ENCODE data around the gene COL5A2. TPM values are rescaled to one million over a fixed set of nuclear protein-coding genes. Genes with fewer than 3 reads are reported as not detected.

Gene COL5A2
- total RNA-seq, 1 donor from 2014 or later = 23.7 TPM

GRCh38 chr2:189000221-189000620 is 179.3 kb downstream of the COL5A2 start:
- no peaks in the 10 kb centered on the region for H3K36me3 Mint-ChIP-seq (ENCODE audit: unreplicated experiment)
- no peaks in the 10 kb centered on the region for H3K4me1 Mint-ChIP-seq (ENCODE audit: low read depth, unreplicated experiment)
- no peak for DNase-seq
- no peak overlapping the region for H3K27ac Mint-ChIP-seq (ENCODE audit: unreplicated experiment)
- no peak for TF ChIP-seq CTCF (IDR thresholded peaks at IDR 0.05; ENCODE audit: partially characterized antibody, unreplicated experiment)
- H3K9me3 Mint-ChIP-seq (ENCODE audit: unreplicated experiment) = no peaks in the 10 kb centered on the region
- no peak overlapping the region for H3K4me3 Mint-ChIP-seq (ENCODE audit: unreplicated experiment)
- no peaks in the 10 kb centered on the region for H3K27me3 Mint-ChIP-seq (ENCODE audit: unreplicated experiment)

GRCh38 chr2:188997263-188997662 is 182.3 kb downstream of the COL5A2 start:
- H3K9me3 Mint-ChIP-seq (ENCODE audit: unreplicated experiment) = no peaks in the 10 kb centered on the region
- DNase-seq = no peak
- no peak for TF ChIP-seq CTCF (IDR thresholded peaks at IDR 0.05; ENCODE audit: partially characterized antibody, unreplicated experiment)
- no peak overlapping the region for H3K27ac Mint-ChIP-seq (ENCODE audit: unreplicated experiment)
- H3K4me1 Mint-ChIP-seq (ENCODE audit: low read depth, unreplicated experiment) = no peaks in the 10 kb centered on the region
- H3K36me3 Mint-ChIP-seq (ENCODE audit: unreplicated experiment) = no peaks in the 10 kb centered on the region
- no peaks in the 10 kb centered on the region for H3K27me3 Mint-ChIP-seq (ENCODE audit: unreplicated experiment)
- no peak overlapping the region for H3K4me3 Mint-ChIP-seq (ENCODE audit: unreplicated experiment)

GRCh38 chr2:188993247-188993646 is 186.3 kb downstream of the COL5A2 start:
- Mint-ChIP-seq H3K36me3 (ENCODE audit: unreplicated experiment) (no peaks in the 10 kb centered on the region), H3K27ac (ENCODE audit: unreplicated experiment) (no peak overlapping the region), H3K9me3 (ENCODE audit: unreplicated experiment) (no peaks in the 10 kb centered on the region), H3K4me3 (ENCODE audit: unreplicated experiment) (no peak overlapping the region), H3K4me1 (ENCODE audit: low read depth, unreplicated experiment) (no peaks in the 10 kb centered on the region), H3K27me3 (ENCODE audit: unreplicated experiment) (no peaks in the 10 kb centered on the region)
- no peak for TF ChIP-seq CTCF (IDR thresholded peaks at IDR 0.05; ENCODE audit: partially characterized antibody, unreplicated experiment)
- no peak for DNase-seq

GRCh38 chr2:188986839-188987238 is 192.7 kb downstream of the COL5A2 start:
- H3K36me3 Mint-ChIP-seq (ENCODE audit: unreplicated experiment) = no peaks in the 10 kb centered on the region

GRCh38 chr2:188984680-188985079 is 194.9 kb downstream of the COL5A2 start:
- no peaks in the 10 kb centered on the region for H3K27me3 Mint-ChIP-seq (ENCODE audit: unreplicated experiment)
- no peaks in the 10 kb centered on the region for H3K36me3 Mint-ChIP-seq (ENCODE audit: unreplicated experiment)
- H3K4me1 Mint-ChIP-seq (ENCODE audit: low read depth, unreplicated experiment) = no peaks in the 10 kb centered on the region
- no peak for DNase-seq
- H3K4me3 Mint-ChIP-seq (ENCODE audit: unreplicated experiment) = no peak overlapping the region
- H3K9me3 Mint-ChIP-seq (ENCODE audit: unreplicated experiment) = no peaks in the 10 kb centered on the region
- H3K27ac Mint-ChIP-seq (ENCODE audit: unreplicated experiment) = no peak overlapping the region
- no peak for TF ChIP-seq CTCF (IDR thresholded peaks at IDR 0.05; ENCODE audit: partially characterized antibody, unreplicated experiment)

More at GRCh38 chr2:188986839-188987238, 192.7 kb downstream of the COL5A2 start:
- Mint-ChIP-seq H3K27ac (ENCODE audit: unreplicated experiment) (no peak overlapping the region), H3K4me1 (ENCODE audit: low read depth, unreplicated experiment) (no peaks in the 10 kb centered on the region), H3K9me3 (ENCODE audit: unreplicated experiment) (no peaks in the 10 kb centered on the region), H3K27me3 (ENCODE audit: unreplicated experiment) (no peaks in the 10 kb centered on the region), H3K4me3 (ENCODE audit: unreplicated experiment) (no peak overlapping the region)
- DNase-seq = no peak
- TF ChIP-seq CTCF (IDR thresholded peaks at IDR 0.05; ENCODE audit: partially characterized antibody, unreplicated experiment) = no peak
